Common myeloid progenitor, CD34-positive (primary cell): Measurements from ENCODE around the gene HSBP1L1.

ENCODE experiments used
- CTCF ChIA-PET: fragments of 350-600 bp; sonication (Branson Sonifier 250); formaldehyde crosslinking; loops from one replicate; lab custom pipeline; 2021; ENCODE audit warnings: antibody characterized with exemption; lab: Charles Lee
- POLR2A ChIA-PET: fragments of 350-600 bp; sonication (Branson Sonifier 250); formaldehyde crosslinking; loops from one replicate; lab custom pipeline; 2021; ENCODE audit warnings: antibody characterized with exemption; lab: Charles Lee
- DNase-seq, 3 donors: peaks; one replicate each; pipeline versions ENCODE4 v3.0.0 to v3.0.0-alpha.2; 2013
- H3K27ac ChIP-seq, 2 experiments: 1 replicate in 1 of 2; 2 replicates in 1 of 2; pipeline ENCODE4 v1.7.0; 2013; ENCODE audit warnings: inconsistent platforms in 2 of 2, low read length in 2 of 2, mild to moderate bottlenecking in 2 of 2, low read depth in 1 of 2, moderate library complexity in 1 of 2; ENCODE audit not compliant: severe bottlenecking in 2 of 2, insufficient read depth in 1 of 2, poor library complexity in 1 of 2
- H3K27me3 ChIP-seq, 5 experiments: replicated peaks in 2 of 5; 1 replicate in 3 of 5; 2 replicates in 2 of 5; pipeline versions ENCODE4 v1.6.1 to v1.7.0; 2013; ENCODE audit warnings: low read length in 4 of 5, mild to moderate bottlenecking in 2 of 5, moderate library complexity in 2 of 5, inconsistent platforms in 1 of 5; ENCODE audit not compliant: insufficient read depth in 5 of 5, control insufficient read depth in 4 of 5
- H3K36me3 ChIP-seq, 4 experiments: 1 replicate in 2 of 4; 2 replicates in 2 of 4; pipeline versions ENCODE4 v1.6.1 to v1.7.0; 2013; ENCODE audit warnings: low read length in 3 of 4, control low read depth in 1 of 4, mild to moderate bottlenecking in 1 of 4; ENCODE audit not compliant: control insufficient read depth in 4 of 4, insufficient read depth in 4 of 4
- H3K4me1 ChIP-seq, 4 experiments: 1 replicate in 3 of 4; 2 replicates in 1 of 4; pipeline versions ENCODE4 v1.6.1 to v1.7.1; 2013; ENCODE audit warnings: low read length in 3 of 4, mild to moderate bottlenecking in 3 of 4, control low read depth in 1 of 4, inconsistent platforms in 1 of 4, moderate library complexity in 1 of 4; ENCODE audit not compliant: control insufficient read depth in 4 of 4, insufficient read depth in 4 of 4; ENCODE audit errors: control extremely low read depth in 1 of 4
- H3K4me3 ChIP-seq, 7 experiments: 1 replicate in 4 of 7; 2 replicates in 3 of 7; pipeline versions ENCODE4 v1.5.1 to v1.7.0; 2013; ENCODE audit warnings: mild to moderate bottlenecking in 7 of 7, low read length in 6 of 7, moderate library complexity in 6 of 7, inconsistent platforms in 2 of 7, low read depth in 2 of 7, control low read depth in 1 of 7; ENCODE audit not compliant: insufficient read depth in 4 of 7, control insufficient read depth in 1 of 7; ENCODE audit errors: extremely low read depth in 1 of 7
- H3K9me3 ChIP-seq, 5 experiments: 1 replicate in 4 of 5; 2 replicates in 1 of 5; pipeline versions ENCODE4 v1.6.1 to v1.7.1; 2013; ENCODE audit warnings: low read length in 4 of 5, mild to moderate bottlenecking in 2 of 5, inconsistent platforms in 1 of 5, low read depth in 1 of 5, moderate library complexity in 1 of 5; ENCODE audit not compliant: control insufficient read depth in 4 of 5, insufficient read depth in 2 of 5; ENCODE audit errors: control extremely low read depth in 1 of 5
- WGBS: methylation state at CpG from one replicate; pipeline ENCODE4 v1.1.5; 2013; ENCODE audit not compliant: insufficient coverage; 5-methylcytosine and 5-hydroxymethylcytosine counted together

The HSBP1L1 gene

DNA sequence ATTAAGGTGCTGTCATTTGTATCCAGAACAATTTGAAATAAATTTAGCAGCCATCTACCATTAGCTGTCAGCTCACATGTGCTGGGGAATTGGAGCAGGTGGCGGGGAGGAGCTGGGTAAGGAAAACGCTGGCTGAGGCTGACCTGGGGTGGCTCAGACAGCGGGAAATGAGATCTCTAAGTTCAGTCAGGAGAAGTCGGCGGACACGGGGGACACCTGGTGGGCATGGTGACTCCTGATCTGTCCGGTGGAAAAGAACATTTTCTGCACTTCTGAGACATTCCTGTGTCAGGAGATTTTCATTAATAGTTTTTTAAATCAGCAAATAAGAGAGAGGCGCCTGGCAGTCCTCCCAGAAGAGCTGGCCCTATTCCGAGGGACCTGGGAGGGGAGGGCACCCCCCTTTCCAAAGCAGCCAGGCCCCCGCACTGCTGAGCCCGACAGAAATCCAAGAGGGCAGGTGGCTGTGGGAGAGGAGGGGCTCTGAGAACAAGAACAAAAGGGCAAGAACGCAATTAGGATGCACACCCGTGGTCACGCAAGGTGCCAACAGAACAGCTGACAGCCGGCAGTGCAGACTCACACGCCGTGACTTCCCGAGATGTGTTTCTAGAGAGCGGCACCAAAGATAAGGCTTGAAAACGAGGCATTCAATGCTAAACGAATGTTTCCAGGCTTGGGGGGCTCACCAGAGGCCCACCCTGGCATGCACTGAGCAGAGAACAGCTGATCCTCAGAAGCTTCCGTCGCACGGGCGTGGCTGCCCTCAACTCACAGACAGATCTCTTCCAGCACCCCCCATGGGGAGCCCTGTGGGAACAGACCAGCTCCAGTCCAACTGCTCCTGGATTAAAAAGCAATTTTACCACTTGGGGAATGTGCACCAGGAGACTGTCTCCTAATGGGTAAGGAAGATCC is 39.4 kb upstream of the HSBP1L1 start:
- DNase-seq: no peak
- Histone ChIP-seq H3K4me3 (no peak overlapping the region), H3K4me1 (no peaks in the 10 kb centered on the region), H3K27me3 (no peaks in the 10 kb centered on the region), H3K27ac (no peak overlapping the region), H3K9me3 (peaks cover 0 to 46% (median 22%) of the 10 kb centered on the region in 5 experiments), H3K36me3 (peaks cover 18 to 70% (median 56%) of the 10 kb centered on the region in 4 experiments)
- WGBS: 98% methylated on average over 21 of the region's 25 CpGs
- ChIA-PET CTCF (interaction anchor here (0.7 kb wide), 2 partner anchors 8 to 12 kb away, joined by 3 read pairs; no protein-coding TSS in a partner anchor), POLR2A (no interaction called here)

DNA sequence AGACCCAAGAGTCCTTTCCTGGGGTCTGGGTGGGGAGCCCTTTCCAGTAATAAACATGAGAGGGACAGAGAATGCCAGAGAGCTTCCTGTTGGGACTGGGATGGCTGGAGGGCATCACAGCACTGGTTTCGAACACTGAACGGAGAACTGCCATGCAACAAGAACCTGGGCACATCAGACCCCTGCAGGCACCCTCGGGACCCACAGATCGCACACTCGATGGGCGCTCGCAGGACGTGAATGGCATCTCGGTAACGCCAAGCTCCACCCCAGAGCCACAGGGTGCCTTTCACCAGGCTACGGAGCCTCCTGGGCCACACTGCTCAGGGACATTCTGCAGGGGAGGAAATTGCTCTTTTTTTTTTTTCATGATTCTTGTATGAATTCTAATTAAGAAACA is 38.1 kb upstream of the HSBP1L1 start:
- Histone ChIP-seq H3K4me3 (no peak overlapping the region), H3K27me3 (no peaks in the 10 kb centered on the region), H3K9me3 (peaks cover under 1 to 49% (median 32%) of the 10 kb centered on the region in 5 experiments), H3K4me1 (no peaks in the 10 kb centered on the region), H3K27ac (no peak overlapping the region), H3K36me3 (peaks cover 18 to 78% (median 60%) of the 10 kb centered on the region in 4 experiments)
- CTCF ChIA-PET: interaction anchor here (0.6 to 1.4 kb wide), 2 partner anchors 9 to 13 kb away, joined by 3 read pairs; no protein-coding TSS in a partner anchor
- over 99% methylated on average over 11 of the region's 11 CpGs for WGBS
- DNase-seq: no peak
- POLR2A ChIA-PET: interaction anchor here (1.0 kb wide), 1 partner anchor 10 kb away, joined by 3 read pairs; no protein-coding TSS in a partner anchor

DNA sequence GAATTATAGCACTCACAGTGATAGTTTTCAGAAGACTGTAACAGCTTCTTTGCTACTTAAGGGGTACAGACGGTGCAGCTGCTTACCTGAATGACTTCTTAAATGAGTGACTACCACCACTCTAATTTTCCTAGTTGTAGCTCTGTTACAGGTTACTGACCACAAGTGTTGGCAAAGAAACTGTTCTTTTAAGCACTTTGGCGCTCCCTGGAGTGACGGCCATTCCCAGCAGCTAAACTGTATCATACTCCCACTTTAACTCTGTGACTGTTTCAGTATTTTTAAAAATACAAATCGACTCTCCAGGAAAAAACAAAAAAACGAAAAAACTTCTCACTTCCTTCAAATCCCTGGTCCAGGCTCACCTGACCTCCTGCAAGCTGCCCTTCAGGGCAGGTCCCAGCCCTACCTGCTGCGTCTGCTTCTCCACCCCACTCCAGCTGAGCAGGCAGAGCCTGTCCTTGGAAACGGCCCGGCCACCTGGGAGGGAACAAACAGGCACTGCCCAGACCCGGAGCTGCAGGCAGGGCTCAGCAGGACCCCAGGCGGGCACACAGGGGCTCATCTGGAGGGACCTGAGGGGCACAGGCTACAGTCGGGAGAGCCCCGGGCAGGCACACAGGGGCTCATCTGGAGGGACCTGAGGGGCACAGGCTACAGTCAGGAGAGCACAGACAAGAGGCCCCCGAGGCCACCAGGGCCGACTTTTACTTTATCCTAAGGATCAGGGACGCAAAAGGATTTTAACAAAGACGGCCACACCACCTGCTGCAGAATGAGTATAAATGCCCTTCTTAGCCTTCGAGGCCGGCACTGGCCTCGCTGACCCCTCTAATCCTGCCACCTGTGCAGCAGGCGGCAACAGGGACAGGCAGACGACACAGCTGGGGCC is 37.5 kb upstream of the HSBP1L1 start:
- Histone ChIP-seq H3K4me1 (no peaks in the 10 kb centered on the region), H3K36me3 (peaks cover 18 to 79% (median 62%) of the 10 kb centered on the region in 4 experiments), H3K27me3 (no peaks in the 10 kb centered on the region), H3K27ac (no peak overlapping the region), H3K4me3 (no peak overlapping the region), H3K9me3 (peaks cover 2 to 53% (median 37%) of the 10 kb centered on the region in 5 experiments)
- no peak for DNase-seq
- 98% methylated on average over 19 of the region's 21 CpGs for WGBS
- ChIA-PET POLR2A (interaction anchor here (1.0 kb wide), 1 partner anchor 10 kb away, joined by 3 read pairs; no protein-coding TSS in a partner anchor), CTCF (interaction anchor here (0.6 to 1.4 kb wide), 2 partner anchors 10 to 12 kb away, joined by 3 read pairs; no protein-coding TSS in a partner anchor)

DNA sequence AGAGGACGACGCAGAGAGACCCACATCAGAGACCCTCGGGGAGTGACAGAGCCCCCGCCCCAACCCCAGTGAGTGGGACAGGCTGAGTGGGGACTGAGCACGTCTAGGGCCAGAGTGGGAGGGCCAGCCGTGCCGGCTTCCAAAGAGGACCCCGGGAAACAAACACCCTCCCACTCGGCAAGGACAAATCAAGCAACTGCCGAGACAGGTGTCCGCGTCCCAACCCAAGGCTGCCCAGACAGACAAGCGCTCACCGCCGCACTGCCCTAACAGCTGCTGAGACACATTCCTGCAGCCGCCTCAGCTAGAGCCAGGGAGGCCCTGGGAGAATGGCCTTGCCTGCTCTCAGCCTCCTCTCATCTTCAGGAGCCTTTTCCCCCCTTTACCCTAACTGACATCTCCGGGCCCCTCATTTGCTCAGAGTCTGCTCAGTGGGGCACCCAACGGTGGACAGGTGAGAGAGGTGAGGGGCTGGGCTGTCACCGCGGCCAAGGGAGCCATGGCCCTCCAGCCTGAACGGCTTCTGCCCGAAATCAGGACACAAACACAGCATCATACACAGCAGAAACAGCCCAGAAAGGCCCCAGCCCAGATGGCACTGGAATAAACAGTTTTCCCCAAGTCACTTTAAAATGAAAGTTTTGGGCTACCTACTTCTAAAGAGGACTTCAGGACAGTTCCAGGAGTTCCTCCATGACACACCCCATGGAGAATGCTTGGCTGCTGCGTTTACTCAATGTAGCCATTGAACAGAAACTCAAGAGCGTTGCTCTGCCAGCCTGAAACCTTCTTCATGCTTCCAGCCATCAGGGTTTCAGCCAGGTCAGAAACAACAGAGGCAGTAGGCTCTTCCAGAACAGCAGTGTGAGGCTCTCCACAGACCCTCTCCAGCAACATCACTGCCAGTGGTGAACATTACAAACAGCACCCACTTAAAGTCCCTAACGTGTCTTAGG is 36.6 kb upstream of the HSBP1L1 start:
- Histone ChIP-seq H3K4me1 (no peaks in the 10 kb centered on the region), H3K9me3 (peaks cover 3 to 58% (median 37%) of the 10 kb centered on the region in 5 experiments), H3K4me3 (no peak overlapping the region), H3K27me3 (no peaks in the 10 kb centered on the region), H3K36me3 (peaks cover 21 to 75% (median 58%) of the 10 kb centered on the region in 4 experiments), H3K27ac (no peak overlapping the region)
- ChIA-PET CTCF (interaction anchor here (1.4 kb wide), 1 partner anchor 11 kb away, joined by 3 read pairs; no protein-coding TSS in a partner anchor), POLR2A (no interaction called here)
- WGBS: 97% methylated on average over 20 of the region's 25 CpGs
- no peak for DNase-seq

DNA sequence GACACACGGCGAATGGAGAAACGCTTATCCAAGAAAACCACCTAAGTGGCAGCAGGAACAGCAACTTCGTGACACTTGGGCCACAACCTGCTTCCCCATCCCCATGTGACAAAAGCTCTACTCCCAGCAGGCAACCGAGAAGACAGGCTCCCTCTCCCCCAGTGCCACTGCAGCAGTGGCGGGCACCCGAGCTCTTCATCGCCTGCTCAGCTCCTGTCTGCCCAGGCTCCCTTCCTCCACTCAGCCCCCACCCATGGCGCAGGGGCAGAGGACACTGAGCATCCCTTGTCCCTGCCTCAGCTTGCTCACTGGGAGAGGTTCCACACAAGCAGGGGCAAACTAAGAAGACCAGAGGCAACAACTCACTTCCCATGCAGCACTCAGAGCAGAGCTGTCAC is 35.9 kb upstream of the HSBP1L1 start:
- ChIA-PET CTCF (interaction anchor here (1.2 kb wide), 1 partner anchor 11 kb away, joined by 5 read pairs; no protein-coding TSS in a partner anchor), POLR2A (no interaction called here)
- DNase-seq: no peak
- Histone ChIP-seq H3K4me1 (no peaks in the 10 kb centered on the region), H3K4me3 (no peak overlapping the region), H3K9me3 (peaks cover 4 to 64% (median 37%) of the 10 kb centered on the region in 5 experiments), H3K27ac (no peak overlapping the region), H3K36me3 (peaks cover 18 to 80% (median 56%) of the 10 kb centered on the region in 4 experiments), H3K27me3 (no peaks in the 10 kb centered on the region)
- WGBS: 100% methylated on average over 5 of the region's 9 CpGs
